Activated naive CD4-positive, alpha-beta T cell treated with anti-CD3 and anti-CD28 coated beads, Interleukin-2, amount 50 U/mL, for 16 hours (primary cell): ENCODE results near the gene TBC1D9B.
A peak's percentile ranks its signal among the peaks of the same experiment; 100 is the strongest.

Source experiments
- DNase-seq: peaks from one replicate; pipeline ENCODE4 v3.0.0-alpha.2; 2020

Gene TBC1D9B

GRCh38 chr5:179819296-179820126 lies 88.2 kb downstream of the TBC1D9B start:
- DNase-seq, result peak; percentile 47

- peak; percentile 72 for DNase-seq
Measured at GRCh38 chr5:179818746-179819295, 88.9 kb downstream of the TBC1D9B start.

- no peak for DNase-seq
Measured at GRCh38 chr5:179817890-179818745, 89.6 kb downstream of the TBC1D9B start.

GRCh38 chr5:179817470-179817840 lies 90.2 kb downstream of the TBC1D9B start:
- DNase-seq, result no peak

GRCh38 chr5:179816796-179817469 lies 90.8 kb downstream of the TBC1D9B start:
- DNase-seq, result no peak

GRCh38 chr5:179816401-179816795 lies 91.3 kb downstream of the TBC1D9B start:
- no peak for DNase-seq

GRCh38 chr5:179815491-179816249 lies 92.0 kb downstream of the TBC1D9B start:
- DNase-seq, result no peak

- DNase-seq, result no peak
Measured at GRCh38 chr5:179814090-179814489, 93.6 kb downstream of the TBC1D9B start.

GRCh38 chr5:179812997-179813607 lies 94.6 kb downstream of the TBC1D9B start:
- DNase-seq, result no peak

GRCh38 chr5:179812135-179812825 lies 95.4 kb downstream of the TBC1D9B start:
- DNase-seq, result no peak
